A172 (cell line): ENCODE results near the gene SLAMF6. TPM values are rescaled to one million over a fixed set of nuclear protein-coding genes. Genes with fewer than 3 reads are reported as not detected.

ENCODE experiments used
- DNase-seq: peaks from one replicate; pipeline ENCODE4 v3.0.0-alpha.2; 2015; ENCODE audit warnings: low spot score
- total RNA-seq: library from RNA; depleted of rRNA; stranded (reverse); fragments of >200 nt; shearing (Covaris generic); gene quantifications from 2 replicates; pipeline ENCODE4 v1.2.3, GENCODE V29; 2014

SLAMF6 gene
- total RNA-seq, 1 experiment from 2014 or later = not detected

GRCh38 chr1:160467576-160467975 lies 55.5 kb downstream of the SLAMF6 start:
- DNase-seq = no peak

- DNase-seq = no peak
These were observed 56.1 kb downstream of the SLAMF6 start for GRCh38 chr1:160466961-160467360.

- DNase-seq = no peak
These were observed 57.9 kb downstream of the SLAMF6 start for GRCh38 chr1:160465123-160465522.

GRCh38 chr1:160460683-160461287 lies 62.3 kb downstream of the SLAMF6 start:
- peak; percentile 74 for DNase-seq

GRCh38 chr1:160460214-160460642 lies 62.8 kb downstream of the SLAMF6 start:
- DNase-seq = no peak

- DNase-seq = no peak
These were observed 63.4 kb downstream of the SLAMF6 start for GRCh38 chr1:160459687-160460086.

GRCh38 chr1:160459056-160459455 lies 64.0 kb downstream of the SLAMF6 start:
- no peak for DNase-seq

- DNase-seq = no peak
These were observed 67.9 kb downstream of the SLAMF6 start for GRCh38 chr1:160455153-160455517.

- DNase-seq = no peak
These were observed 68.5 kb downstream of the SLAMF6 start for GRCh38 chr1:160454371-160455152.

GRCh38 chr1:160453443-160453842 lies 69.6 kb downstream of the SLAMF6 start:
- no peak for DNase-seq

- DNase-seq = no peak
These were observed 71.2 kb downstream of the SLAMF6 start for GRCh38 chr1:160451859-160452232.

GRCh38 chr1:160451119-160451858 lies 71.8 kb downstream of the SLAMF6 start:
- no peak for DNase-seq

GRCh38 chr1:160449494-160449893 lies 73.6 kb downstream of the SLAMF6 start:
- DNase-seq = no peak

GRCh38 chr1:160446945-160447600 lies 76.0 kb downstream of the SLAMF6 start:
- DNase-seq = no peak

- DNase-seq = no peak
These were observed 83.3 kb downstream of the SLAMF6 start for GRCh38 chr1:160439718-160440117.

- no peak for DNase-seq
These were observed 84.1 kb downstream of the SLAMF6 start for GRCh38 chr1:160438935-160439334.

GRCh38 chr1:160438317-160438918 lies 84.6 kb downstream of the SLAMF6 start:
- no peak for DNase-seq

- no peak for DNase-seq
These were observed 85.4 kb downstream of the SLAMF6 start for GRCh38 chr1:160437432-160438316.

GRCh38 chr1:160436966-160437365 lies 86.1 kb downstream of the SLAMF6 start:
- DNase-seq = no peak
